ENCODE data around the gene ADPRH.

- no peak for TF ChIP-seq EZH2 (IDR thresholded peaks at IDR 0.05; ENCODE audit: low read length, unreplicated experiment)
- TF ChIP-seq CTCF (conservative IDR thresholded peaks at IDR 0.05; ENCODE audit: low read depth, low read length): no peak
Observed at GRCh38 chr3:119601154-119601553, 21.9 kb downstream of the ADPRH start.

Data from PC-3 (cell line).